IPS-NIHi7 (cell line): ENCODE measurements around the gene PPFIBP1.

Experiments used
- DNase-seq: peaks from one replicate; pipeline ENCODE4 v3.0.0; 2012; ENCODE audit warnings: mixed read lengths; ENCODE audit errors: extremely low spot score

PPFIBP1 gene

GRCh38 chr12:27513155-27513824 lies 10.7 kb upstream of the PPFIBP1 start:
- no peak for DNase-seq

GRCh38 chr12:27515671-27516070 lies 8.3 kb upstream of the PPFIBP1 start:
- DNase-seq: no peak

DNA sequence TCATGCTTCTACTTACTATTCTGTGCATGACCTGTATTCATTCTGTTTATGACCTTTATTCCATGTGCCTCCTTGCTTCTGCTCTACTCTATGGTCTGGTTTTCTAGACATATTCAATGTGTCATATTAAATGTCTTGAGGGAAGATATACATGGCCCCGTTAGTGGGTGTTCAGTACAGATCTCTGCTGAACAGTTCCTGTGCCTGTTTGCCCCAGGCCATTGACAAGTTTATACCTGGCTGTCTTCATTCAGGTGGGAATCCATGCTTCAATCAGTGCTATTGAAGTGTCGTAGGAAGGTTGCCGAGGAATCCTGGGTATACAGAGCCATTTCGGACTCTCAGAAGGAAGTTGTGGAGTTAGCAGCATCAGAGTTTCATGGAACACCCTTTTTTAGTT lies 7.4 kb upstream of the PPFIBP1 start:
- no peak for DNase-seq

GRCh38 chr12:27517546-27517945 lies 6.5 kb upstream of the PPFIBP1 start:
- no peak for DNase-seq

GRCh38 chr12:27517961-27518665 lies 5.9 kb upstream of the PPFIBP1 start:
- no peak for DNase-seq

GRCh38 chr12:27521066-27521465 lies 2.9 kb upstream of the PPFIBP1 start:
- peak; percentile 50 for DNase-seq

DNA sequence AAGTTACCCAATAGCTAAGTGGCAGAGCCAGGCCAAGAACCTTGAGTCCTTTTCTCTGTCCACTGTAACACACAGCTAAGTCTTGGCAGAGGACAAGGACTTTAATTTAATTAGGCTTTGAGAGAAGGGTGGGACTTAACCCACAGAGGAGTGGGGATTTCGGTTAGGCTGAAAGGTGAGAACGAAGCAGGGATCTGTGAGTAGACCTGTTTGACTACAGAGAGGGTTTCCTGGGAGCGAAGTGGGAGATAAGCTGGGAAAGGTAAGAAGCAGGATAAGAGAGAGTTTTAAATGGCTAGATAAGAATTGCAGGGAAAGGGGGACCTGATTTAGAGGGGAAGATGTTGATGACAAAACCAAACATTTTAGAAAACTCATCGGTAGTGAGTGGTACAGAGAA lies 2.0 kb upstream of the PPFIBP1 start:
- no peak for DNase-seq

GRCh38 chr12:27523305-27523641 lies 733 bp upstream of the PPFIBP1 start:
- DNase-seq: no peak

DNA sequence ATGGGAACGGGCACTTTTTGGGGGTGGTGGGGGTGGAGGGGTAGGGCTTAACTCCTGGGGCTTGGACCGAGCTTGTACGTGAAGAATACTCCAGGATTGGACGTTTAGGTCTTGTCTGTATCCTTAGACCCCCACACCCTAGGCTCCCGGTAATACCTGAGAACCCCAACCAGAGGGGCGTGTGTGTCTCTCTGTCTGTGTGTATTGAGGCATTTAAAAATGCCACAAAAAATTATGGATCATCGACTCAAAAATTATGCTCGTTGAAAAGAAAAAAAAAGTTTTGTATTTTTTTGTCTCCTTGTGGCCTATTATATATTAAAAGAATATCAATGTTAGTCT lies 459 bp downstream of the PPFIBP1 start:
- no peak for DNase-seq

- DNase-seq: peak; percentile 72
Observed at GRCh38 chr12:27524839-27525753, 1.1 kb downstream of the PPFIBP1 start.

DNA sequence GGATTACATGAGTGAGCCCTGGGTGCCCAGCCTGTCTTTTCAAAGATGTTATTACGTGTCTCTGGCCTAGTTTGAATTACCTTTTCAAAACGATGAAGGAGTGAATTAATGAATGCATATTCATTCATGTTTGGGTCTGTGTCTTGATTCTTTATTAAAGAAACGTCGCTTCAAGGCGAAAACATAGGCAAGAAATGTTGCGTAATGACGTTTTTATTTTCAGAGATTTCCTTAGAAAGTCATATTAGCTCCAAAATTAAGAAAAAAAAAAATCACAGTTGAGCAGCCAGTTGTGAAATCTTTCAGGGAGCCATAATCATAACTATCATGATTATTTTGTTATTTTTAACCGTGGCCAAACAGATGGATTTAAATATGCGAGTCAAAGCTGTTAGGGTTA lies 3.5 kb downstream of the PPFIBP1 start:
- no peak for DNase-seq

GRCh38 chr12:27528788-27529187 lies 4.8 kb downstream of the PPFIBP1 start:
- no peak for DNase-seq

DNA sequence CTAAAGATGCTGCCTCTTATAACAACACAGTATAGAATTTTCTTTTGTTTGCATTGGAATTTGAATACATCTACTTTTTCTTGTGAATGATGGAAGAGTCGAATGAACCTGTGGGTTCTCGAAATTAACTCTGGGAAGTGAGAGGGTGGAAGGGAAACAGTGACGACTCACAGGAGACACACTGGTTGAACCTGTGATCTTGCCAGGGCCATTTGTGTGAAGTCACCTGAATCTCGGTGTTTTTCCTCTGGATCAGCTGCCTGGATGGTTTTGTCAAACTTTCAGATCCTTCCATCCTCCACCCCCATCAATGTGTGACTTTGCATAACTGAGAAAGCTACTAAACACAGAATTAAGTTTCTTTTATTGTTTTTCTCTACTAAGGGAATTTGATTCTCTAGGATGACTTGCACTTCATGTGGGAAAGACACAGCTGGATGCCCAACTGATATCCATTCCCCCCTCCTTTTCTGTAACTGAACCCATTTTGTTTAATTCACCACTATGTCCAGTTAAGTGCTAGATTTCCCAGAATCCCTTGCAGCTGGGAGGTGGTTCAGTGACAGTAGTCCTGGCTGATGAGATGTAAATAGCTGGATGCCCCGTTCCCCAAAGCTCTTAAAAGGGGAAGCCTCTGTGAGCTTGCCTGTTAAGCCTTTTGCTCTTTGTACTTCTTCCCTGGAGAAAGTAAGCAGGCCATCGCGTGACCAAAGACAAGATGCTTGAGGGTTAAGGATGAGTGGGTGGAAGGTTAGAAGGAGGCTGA lies 6.3 kb downstream of the PPFIBP1 start:
- no peak for DNase-seq

DNA sequence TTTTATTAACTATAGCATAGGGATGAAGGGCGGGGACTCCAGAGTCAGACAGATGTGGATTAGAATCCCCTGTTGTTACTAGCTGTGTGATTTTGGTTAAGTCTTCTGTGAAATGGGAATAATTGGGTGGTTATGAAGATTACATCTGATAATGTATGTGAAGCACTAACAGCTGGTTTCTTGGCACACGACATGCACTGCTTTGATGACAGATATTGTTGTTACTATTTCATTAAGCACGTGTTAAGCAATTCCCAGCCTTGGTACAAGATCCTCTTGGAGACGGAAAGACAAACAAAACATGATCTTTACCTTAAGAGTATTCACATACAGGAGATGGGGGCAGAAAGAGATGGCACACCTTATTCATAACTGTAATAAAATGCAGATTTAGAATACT lies 7.9 kb downstream of the PPFIBP1 start:
- DNase-seq: no peak

GRCh38 chr12:27534060-27534764 lies 10.2 kb downstream of the PPFIBP1 start:
- DNase-seq: no peak

DNA sequence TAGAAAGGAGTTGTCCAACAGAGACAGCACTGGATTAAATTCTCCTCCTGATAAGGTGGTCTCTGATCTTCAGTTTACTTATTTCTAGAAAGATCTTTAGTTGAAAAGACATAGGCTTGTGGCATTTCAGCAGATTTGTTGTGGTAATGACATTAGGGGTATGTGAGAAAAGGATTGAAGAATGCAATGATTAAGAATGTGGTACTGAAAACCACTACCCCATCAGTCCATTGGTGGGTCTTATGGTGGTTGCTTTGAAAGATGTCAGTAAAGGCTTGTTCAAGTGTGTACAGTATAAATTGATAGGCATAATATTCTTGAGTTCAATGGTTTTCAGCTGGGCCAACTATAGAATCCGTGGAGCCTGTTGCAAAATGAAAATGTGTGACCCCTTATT lies 10.8 kb downstream of the PPFIBP1 start:
- DNase-seq: no peak

- no peak for DNase-seq
Observed at GRCh38 chr12:27535318-27535717, 11.3 kb downstream of the PPFIBP1 start.

DNA sequence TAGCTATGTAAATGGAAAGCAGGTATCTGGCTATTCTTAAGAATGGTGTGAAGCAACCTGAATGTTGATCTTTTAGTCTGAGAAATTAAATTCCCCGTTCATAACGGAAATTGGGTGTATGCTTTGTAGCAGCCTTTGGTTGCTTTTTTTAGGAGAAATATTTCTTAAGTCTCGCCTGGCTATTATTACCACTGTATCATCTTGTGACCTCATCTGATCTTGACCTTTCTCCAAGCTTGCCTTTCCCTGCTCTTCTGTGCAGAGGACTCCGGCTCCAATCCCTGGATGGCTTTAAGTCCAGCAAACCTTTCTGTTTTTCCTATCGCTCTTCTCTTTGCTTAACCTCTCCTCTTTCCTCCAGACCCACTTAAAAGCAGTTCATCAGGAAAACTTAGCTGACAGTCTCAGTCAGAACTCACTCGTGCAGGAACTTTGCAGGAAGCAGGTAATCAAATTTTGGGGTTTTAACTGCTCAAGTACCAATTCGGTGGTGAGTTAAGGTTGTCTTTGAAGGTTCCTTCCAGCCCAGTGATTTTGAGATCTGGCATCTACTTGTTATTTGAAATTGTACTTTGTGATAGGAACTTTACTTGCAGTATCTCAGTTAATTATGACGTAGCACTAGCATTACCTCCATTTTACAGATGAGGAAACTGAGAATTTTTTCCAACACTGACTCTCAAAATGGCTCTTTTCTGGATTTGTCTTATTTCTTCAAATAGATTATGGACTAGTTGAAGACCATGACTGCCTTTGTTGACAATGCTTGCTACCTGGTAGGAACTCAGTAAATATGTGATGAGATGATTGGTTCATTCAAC lies 14.1 kb downstream of the PPFIBP1 start:
- no peak for DNase-seq

DNA sequence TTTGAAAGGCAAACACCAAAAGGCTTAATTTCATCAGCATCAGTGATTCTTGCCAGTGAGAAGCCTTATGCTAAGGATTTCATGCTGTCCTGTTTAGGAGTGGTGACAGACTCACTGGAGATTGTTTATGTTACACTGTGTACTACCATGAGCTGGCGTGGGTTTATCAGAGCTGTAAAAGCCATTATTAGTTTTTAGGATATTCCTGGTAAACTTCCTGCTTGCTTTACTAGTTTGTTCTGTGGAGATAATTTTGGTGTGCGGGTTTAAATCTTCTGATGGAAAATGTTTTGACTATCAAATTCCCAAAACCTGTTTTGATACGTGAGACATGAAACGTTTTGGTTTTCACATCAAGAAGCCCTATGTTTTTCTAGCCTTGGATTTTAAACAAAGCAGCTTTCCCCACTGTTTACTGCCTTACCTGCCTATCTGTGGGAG lies 15.2 kb downstream of the PPFIBP1 start:
- no peak for DNase-seq

- DNase-seq: peak; percentile 48
Observed at GRCh38 chr12:27541031-27541719, 17.2 kb downstream of the PPFIBP1 start.
